Liver (tissue), 9 donors: ENCODE data around the gene OR2K2. TPM values are rescaled to one million over a fixed set of nuclear protein-coding genes. Genes with fewer than 3 reads are reported as not detected.

Experiments used
- DNase-seq: peaks from one replicate; pipeline ENCODE4 v3.0.0-alpha.2; 2017; ENCODE audit warnings: low spot score
- H3K27ac ChIP-seq, 2 donors: one replicate each; pipeline ENCODE4 v1.7.0; 2013; ENCODE audit warnings: inconsistent platforms in 2 of 2, low read length in 2 of 2, control low read depth in 1 of 2, low read depth in 1 of 2, mild to moderate bottlenecking in 1 of 2
- H3K27me3 ChIP-seq, 4 donors: one replicate each; pipeline versions ENCODE4 v1.6.1 to v1.7.0; 2013; ENCODE audit warnings: low read length in 3 of 4, inconsistent platforms in 1 of 4, mild to moderate bottlenecking in 1 of 4, moderate library complexity in 1 of 4; ENCODE audit not compliant: control insufficient read depth in 4 of 4, insufficient read depth in 4 of 4
- H3K36me3 ChIP-seq, 4 donors: one replicate each; pipeline versions ENCODE4 v1.6.1 to v1.7.0; 2013; ENCODE audit warnings: low read length in 3 of 4, mild to moderate bottlenecking in 3 of 4, low read depth in 1 of 4, moderate library complexity in 1 of 4; ENCODE audit not compliant: control insufficient read depth in 4 of 4, insufficient read depth in 3 of 4
- H3K4me1 ChIP-seq, 4 donors: one replicate each; pipeline versions ENCODE4 v1.6.1 to v1.7.0; 2013; ENCODE audit warnings: low read length in 3 of 4, mild to moderate bottlenecking in 3 of 4, moderate library complexity in 1 of 4; ENCODE audit not compliant: control insufficient read depth in 4 of 4, insufficient read depth in 4 of 4
- H3K4me3 ChIP-seq, 3 donors: one replicate each; pipeline versions ENCODE4 v1.6.1 to v1.7.0; 2013; ENCODE audit warnings: low read length in 3 of 3, control low read depth in 1 of 3, low read depth in 1 of 3, mild to moderate bottlenecking in 1 of 3
- H3K9ac ChIP-seq, 2 donors: one replicate each; pipeline ENCODE4 v1.7.0; 2013; ENCODE audit warnings: low read length in 2 of 2, mild to moderate bottlenecking in 2 of 2, moderate library complexity in 2 of 2, control low read depth in 1 of 2, low read depth in 1 of 2
- H3K9me3 ChIP-seq, 4 donors: one replicate each; pipeline versions ENCODE4 v1.6.1 to v1.7.0; 2013; ENCODE audit warnings: low read length in 3 of 4; ENCODE audit not compliant: control insufficient read depth in 4 of 4
- ATF3 ChIP-seq: IDR thresholded peaks from 2 replicates; pipeline ENCODE4 v1.6.1; 2016; ENCODE audit warnings: antibody characterized with exemption
- CTCF ChIP-seq: fragments of 150-350 bp; IDR thresholded peaks from 2 replicates; pipeline ENCODE4 v1.5.1; 2017; ENCODE audit warnings: improper control_type of control experiment, low read depth, low read length; ENCODE audit not compliant: missing input control
- EGR1 ChIP-seq, 2 donors: IDR thresholded peaks; 2 replicates each; pipeline ENCODE4 v1.6.1; 2016 to 2018; ENCODE audit warnings: antibody characterized with exemption in 2 of 2, low read depth in 2 of 2
- FOXA1 ChIP-seq: IDR thresholded peaks from 2 replicates; pipeline ENCODE4 v1.6.1; 2016; ENCODE audit warnings: antibody characterized with exemption
- FOXA2 ChIP-seq: IDR thresholded peaks from 2 replicates; pipeline ENCODE4 v1.6.1; 2016; ENCODE audit warnings: antibody characterized with exemption
- GABPA ChIP-seq, 2 donors: IDR thresholded peaks in 1 of 2; conservative IDR thresholded peaks in 1 of 2; 2 replicates each; pipeline ENCODE4 v1.6.1; 2016; ENCODE audit warnings: antibody characterized with exemption in 2 of 2, mild to moderate bottlenecking in 1 of 2, moderate library complexity in 1 of 2
- HNF4A ChIP-seq, 2 donors: conservative IDR thresholded peaks; 2 replicates each; pipeline ENCODE4 v1.6.1; 2016; ENCODE audit warnings: antibody characterized with exemption in 2 of 2, mild to moderate bottlenecking in 2 of 2
- HNF4G ChIP-seq: IDR thresholded peaks from 2 replicates; pipeline ENCODE4 v1.6.1; 2016; ENCODE audit warnings: antibody characterized with exemption
- JUND ChIP-seq, 2 donors: IDR thresholded peaks; 2 replicates each; pipeline ENCODE4 v1.6.1; 2016; ENCODE audit warnings: antibody characterized with exemption in 2 of 2
- MAX ChIP-seq: IDR thresholded peaks from 2 replicates; pipeline ENCODE4 v1.6.1; 2016; ENCODE audit warnings: antibody characterized with exemption
- NR2F2 ChIP-seq: IDR thresholded peaks from 2 replicates; pipeline ENCODE4 v1.6.1; 2016; ENCODE audit warnings: antibody characterized with exemption
- RAD21 ChIP-seq, 2 donors: IDR thresholded peaks; 2 replicates each; pipeline ENCODE4 v1.6.1; 2016; ENCODE audit warnings: antibody characterized with exemption in 2 of 2, mild to moderate bottlenecking in 2 of 2
- REST ChIP-seq: IDR thresholded peaks from 2 replicates; pipeline ENCODE4 v1.6.1; 2016; ENCODE audit warnings: antibody characterized with exemption, mild to moderate bottlenecking
- RXRA ChIP-seq, 2 donors: IDR thresholded peaks; 2 replicates each; pipeline ENCODE4 v1.6.1; 2017 to 2018; ENCODE audit warnings: antibody characterized with exemption in 2 of 2, mild to moderate bottlenecking in 1 of 2
- SP1 ChIP-seq: IDR thresholded peaks from 2 replicates; pipeline ENCODE4 v1.6.1; 2018; ENCODE audit warnings: antibody characterized with exemption, mild to moderate bottlenecking
- YY1 ChIP-seq: IDR thresholded peaks from 2 replicates; pipeline ENCODE4 v1.6.1; 2016; ENCODE audit warnings: antibody characterized with exemption, mild to moderate bottlenecking
- ZBTB33 ChIP-seq: IDR thresholded peaks from 2 replicates; pipeline ENCODE4 v1.6.1; 2016; ENCODE audit warnings: antibody characterized with exemption
- WGBS: extraction: QIAGEN DNeasy Blood & Tissue Kit; methylation state at CpG from one replicate; pipeline ENCODE4 v1.1.7; 2013; 5-methylcytosine and 5-hydroxymethylcytosine counted together
- polyA plus RNA-seq, 2 donors: library from polyadenylated mRNA; stranded (reverse) in 1 of 2; unstranded in 1 of 2; fragments of 200-250 nt in 1 of 2; fragments of >200 nt in 1 of 2; fragmentation: Nextera tagmentation in 1 of 2; extraction: Ambion mirVana in 1 of 2; gene quantifications; one replicate each; pipeline versions ENCODE4 v1.2.1 to v1.2.3, GENCODE V29; 2013 to 2015
- total RNA-seq, 2 donors: library from RNA; depleted of rRNA; stranded (reverse); fragments of >200 nt; gene quantifications; one replicate each; pipeline ENCODE4 v1.2.3, GENCODE V29; 2014
- donor health status: healthy.
- donor health status: healthy.
- donor health status: healthy.
- donor health status: healthy.
- donor health status: healthy.

The OR2K2 gene
- total and polyA plus RNA-seq, 4 donors = not detected

- Histone ChIP-seq H3K9me3 (no peaks in the 10 kb centered on the region), H3K27ac (no peak overlapping the region), H3K4me3 (no peak overlapping the region), H3K27me3 (no peaks in the 10 kb centered on the region), H3K36me3 (no peaks in the 10 kb centered on the region), H3K4me1 (no peaks in the 10 kb centered on the region), H3K9ac (no peak overlapping the region)
- DNase-seq = no peak
- TF ChIP-seq FOXA1 (no peak), GABPA (IDR thresholded peaks at IDR 0.05 in 1 of 2, conservative IDR thresholded peaks at IDR 0.05 in 1 of 2) (no peak), EGR1 (IDR thresholded peaks at IDR 0.05; ENCODE audit: low read depth in 2 of 2) (no peak), MAX (no peak), ATF3 (no peak), CTCF (no peak), REST (no peak), JUND (IDR thresholded peaks at IDR 0.05) (no peak), YY1 (no peak), RXRA (IDR thresholded peaks at IDR 0.05) (no peak)
- WGBS = 89% methylated on average over 3 of the region's 3 CpGs
Measured at GRCh38 chr9:111316796-111317195, 13.2 kb downstream of the OR2K2 start.

GRCh38 chr9:111305914-111306313 lies 24.1 kb downstream of the OR2K2 start:
- 58% methylated on average over 5 of the region's 5 CpGs for WGBS
- no peak overlapping the region for H3K9ac ChIP-seq
- no peaks in the 10 kb centered on the region for H3K36me3 ChIP-seq
- DNase-seq = no peak
- H3K27me3 ChIP-seq = no peaks in the 10 kb centered on the region
- H3K4me3 ChIP-seq = no peak overlapping the region
- H3K27ac ChIP-seq = no peak overlapping the region
- H3K9me3 ChIP-seq = no peaks in the 10 kb centered on the region
- no peaks in the 10 kb centered on the region for H3K4me1 ChIP-seq
- TF ChIP-seq MAX = no peak
- TF ChIP-seq ATF3 = no peak
- no peak for TF ChIP-seq REST
- no peak for TF ChIP-seq FOXA2
- peak; percentile 29 to 52 for TF ChIP-seq RXRA (IDR thresholded peaks at IDR 0.05)
- TF ChIP-seq JUND (IDR thresholded peaks at IDR 0.05) = peak in 1 of 2 donors; percentile 49
- TF ChIP-seq NR2F2 = no peak
- peak; percentile 96 to 97 for TF ChIP-seq HNF4A (conservative IDR thresholded peaks at IDR 0.05)
- peak; percentile 50 for TF ChIP-seq SP1
- TF ChIP-seq YY1 = no peak
- TF ChIP-seq EGR1 (IDR thresholded peaks at IDR 0.05; ENCODE audit: low read depth in 2 of 2) = no peak
- TF ChIP-seq GABPA (IDR thresholded peaks at IDR 0.05 in 1 of 2, conservative IDR thresholded peaks at IDR 0.05 in 1 of 2) = no peak
- peak in 1 of 2 donors; percentile 6 for TF ChIP-seq RAD21 (IDR thresholded peaks at IDR 0.05)
- TF ChIP-seq ZBTB33 = no peak
- peak; percentile 87 for TF ChIP-seq HNF4G
- TF ChIP-seq FOXA1 = no peak
